Measurements from ENCODE around the gene MAP2K5. TPM values are rescaled to one million over a fixed set of nuclear protein-coding genes. Genes with fewer than 3 reads are reported as not detected.
A peak's percentile ranks its signal among the peaks of the same experiment; 100 is the strongest.

MAP2K5 gene
- total and polyA plus RNA-seq, 2 experiments from 2014 or later, result 12.4 to 13.7 TPM

DNA sequence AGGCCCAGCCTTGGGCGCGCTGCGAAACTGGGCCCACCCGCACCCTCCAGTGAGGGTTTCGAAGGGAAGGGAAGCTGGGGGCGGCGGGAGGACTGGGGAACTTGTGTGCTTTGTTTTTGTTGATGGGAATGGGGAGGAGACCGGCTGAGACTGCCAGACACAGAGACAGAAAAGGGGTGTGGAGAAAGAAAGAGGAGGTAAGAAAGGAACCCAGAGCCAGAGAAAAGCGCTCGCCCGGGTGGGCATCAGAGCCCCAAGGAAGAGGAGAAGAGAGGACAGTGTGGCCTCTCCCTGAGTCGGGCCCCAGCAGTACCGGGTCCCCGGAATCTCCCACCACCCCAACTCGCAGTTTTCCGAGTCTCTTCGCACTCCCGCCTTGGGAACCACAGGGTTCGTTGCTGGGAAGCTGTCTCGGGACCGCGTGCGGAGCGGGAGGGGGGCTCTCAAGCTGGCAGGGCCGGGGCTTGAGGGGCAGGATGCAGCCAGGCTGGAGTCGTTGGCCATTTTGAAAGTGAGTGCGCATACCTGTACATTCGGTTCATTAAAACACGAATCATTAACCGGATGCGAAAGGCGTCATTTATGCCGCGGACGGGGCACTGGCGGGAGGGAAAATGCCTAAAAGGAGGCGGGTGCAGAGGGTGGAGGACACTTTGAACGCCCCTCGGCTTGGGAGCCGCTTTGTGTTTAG, 285.9 kb downstream of the MAP2K5 start:
- peaks cover 95% of the 10 kb centered on the region for H3K27me3 ChIP-seq
- no peaks in the 10 kb centered on the region for H3K9me3 ChIP-seq (ENCODE audit: low read depth)
- H3K36me3 ChIP-seq (replicated peaks; ENCODE audit: insufficient read depth, low read depth), result no peaks in the 10 kb centered on the region
- TF ChIP-seq CTCF (IDR thresholded peaks at IDR 0.05; ENCODE audit: poor library complexity), result no peak
- peak; percentile 73 for TF ChIP-seq EZH2 (IDR thresholded peaks at IDR 0.05; ENCODE audit: borderline replicate concordance)
- 7% methylated on average over 39 of the region's 40 CpGs for WGBS (ENCODE audit: low lambda C conversion rate, missing lambda C conversion rate)
- H3K79me2 ChIP-seq, result no peaks in the 10 kb centered on the region
- peaks cover 50% of the 10 kb centered on the region for H3K4me1 ChIP-seq (ENCODE audit: insufficient read depth)
- H2AFZ ChIP-seq, result peak overlapping the region; percentile 56
- H3K27ac ChIP-seq, result no peak overlapping the region
- H3K4me3 ChIP-seq, result no peak overlapping the region
- H3K4me2 ChIP-seq, result peak overlapping the region; percentile 77
- H4K20me1 ChIP-seq (ENCODE audit: insufficient read depth, poor library complexity, severe bottlenecking), result no peaks in the 10 kb centered on the region
- H3K9me2 ChIP-seq (replicated peaks; ENCODE audit: insufficient read depth), result no peaks in the 10 kb centered on the region
- no peak for DNase-seq (ENCODE audit: low spot score)

DNA sequence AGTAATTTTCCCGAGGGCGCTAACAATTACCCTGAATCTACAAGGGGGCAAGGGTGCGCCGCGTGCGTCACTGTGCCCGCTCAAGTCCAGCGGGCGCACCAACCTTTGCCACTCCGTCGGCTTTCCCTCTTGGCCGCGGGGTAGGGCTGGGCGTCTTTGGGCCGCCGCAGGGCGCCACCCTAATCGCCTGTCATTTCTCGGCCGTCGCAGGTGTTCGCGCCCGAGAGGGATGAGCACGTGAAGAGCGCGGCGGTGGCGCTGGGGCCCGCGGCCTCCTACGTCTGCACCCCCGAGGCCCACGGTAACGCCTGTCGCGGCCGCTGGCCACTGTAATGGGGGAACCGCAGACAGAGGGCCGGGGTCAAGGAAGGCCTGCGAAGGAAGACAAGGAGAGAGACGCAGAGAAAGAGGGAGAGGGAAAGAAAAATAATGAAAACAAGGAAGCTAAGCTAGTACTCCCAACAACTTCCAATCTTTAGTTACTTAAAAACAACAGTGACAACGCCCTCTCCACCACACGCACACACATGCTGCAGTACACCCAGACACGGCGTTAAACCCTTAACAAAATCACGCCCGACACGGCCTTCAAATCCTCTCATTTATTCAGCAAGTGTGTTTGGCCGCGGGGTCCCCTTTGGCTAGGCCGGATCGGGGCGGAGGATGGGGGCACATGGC, 286.6 kb downstream of the MAP2K5 start:
- no peaks in the 10 kb centered on the region for H3K36me3 ChIP-seq (replicated peaks; ENCODE audit: insufficient read depth, low read depth)
- no peaks in the 10 kb centered on the region for H3K79me2 ChIP-seq
- no peaks in the 10 kb centered on the region for H3K9me2 ChIP-seq (replicated peaks; ENCODE audit: insufficient read depth)
- no peak overlapping the region for H3K4me3 ChIP-seq
- H3K4me2 ChIP-seq, result peak overlapping the region; percentile 77
- peaks cover 56% of the 10 kb centered on the region for H3K4me1 ChIP-seq (ENCODE audit: insufficient read depth)
- H3K9me3 ChIP-seq (ENCODE audit: low read depth), result no peaks in the 10 kb centered on the region
- no peak for DNase-seq (ENCODE audit: low spot score)
- peaks cover 95% of the 10 kb centered on the region for H3K27me3 ChIP-seq
- no peaks in the 10 kb centered on the region for H4K20me1 ChIP-seq (ENCODE audit: insufficient read depth, poor library complexity, severe bottlenecking)
- H2AFZ ChIP-seq, result no peak overlapping the region
- no peak overlapping the region for H3K27ac ChIP-seq
- WGBS (ENCODE audit: low lambda C conversion rate, missing lambda C conversion rate), result 9% methylated on average over 52 of the region's 54 CpGs
- TF ChIP-seq EZH2 (IDR thresholded peaks at IDR 0.05; ENCODE audit: borderline replicate concordance) (peak; percentile 31), CTCF (IDR thresholded peaks at IDR 0.05; ENCODE audit: poor library complexity) (no peak)

- H3K36me3 ChIP-seq (replicated peaks; ENCODE audit: insufficient read depth, low read depth), result no peaks in the 10 kb centered on the region
- no peak overlapping the region for H2AFZ ChIP-seq
- peaks cover 95% of the 10 kb centered on the region for H3K27me3 ChIP-seq
- TF ChIP-seq EZH2 (IDR thresholded peaks at IDR 0.05; ENCODE audit: borderline replicate concordance) (peak; percentile 48), CTCF (IDR thresholded peaks at IDR 0.05; ENCODE audit: poor library complexity) (no peak), EZH2phosphoT487 (IDR thresholded peaks at IDR 0.05; ENCODE audit: low read depth, severe bottlenecking, unreplicated experiment) (peak; percentile 71)
- no peaks in the 10 kb centered on the region for H4K20me1 ChIP-seq (ENCODE audit: insufficient read depth, poor library complexity, severe bottlenecking)
- H3K9me2 ChIP-seq (replicated peaks; ENCODE audit: insufficient read depth), result no peaks in the 10 kb centered on the region
- 16% methylated on average over 43 of the region's 68 CpGs for WGBS (ENCODE audit: low lambda C conversion rate, missing lambda C conversion rate)
- H3K27ac ChIP-seq, result no peak overlapping the region
- H3K4me1 ChIP-seq (ENCODE audit: insufficient read depth), result peaks cover 64% of the 10 kb centered on the region
- no peaks in the 10 kb centered on the region for H3K9me3 ChIP-seq (ENCODE audit: low read depth)
- no peaks in the 10 kb centered on the region for H3K79me2 ChIP-seq
- peak overlapping the region; percentile 77 for H3K4me2 ChIP-seq
- no peak for DNase-seq (ENCODE audit: low spot score)
- no peak overlapping the region for H3K4me3 ChIP-seq
These were observed 287.4 kb downstream of the MAP2K5 start for GRCh38 chr15:67829647-67830504.
